ENCODE results near the gene GJA4.
"Not testable (repeated sequence)": the region's sequence is repeated elsewhere in the genome, so short reads cannot be mapped to it uniquely, and the experiment has no call there.

Gene GJA4

DNA sequence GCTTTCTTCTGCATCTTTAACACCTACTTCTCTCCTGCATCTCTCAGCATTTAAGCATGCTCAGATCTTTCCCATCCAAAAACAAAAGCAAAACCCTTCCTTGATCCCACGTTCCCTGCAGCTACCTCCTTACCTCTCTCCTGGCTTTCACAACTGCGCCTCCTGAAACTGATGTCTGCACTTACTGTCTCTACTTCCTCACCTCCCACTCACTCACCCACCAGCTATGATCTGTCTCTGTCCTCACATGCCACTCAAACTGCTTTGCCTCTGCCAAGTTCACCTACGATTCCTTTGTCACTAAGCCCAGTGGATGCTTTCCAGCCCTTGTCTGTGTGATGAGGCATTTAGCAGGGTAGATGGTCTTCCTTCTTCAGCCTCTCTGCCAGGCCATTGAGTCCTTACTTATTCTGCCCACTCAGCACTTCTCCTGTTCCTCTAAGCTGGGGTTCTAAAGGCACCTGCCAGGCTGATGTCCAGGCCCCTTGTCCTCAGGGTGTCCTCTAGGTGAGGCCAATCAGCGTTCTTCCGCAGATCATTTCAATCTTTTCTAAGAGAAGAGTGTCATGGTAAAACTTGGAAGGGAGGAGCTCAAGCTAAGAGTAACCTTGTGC lies 21.8 kb upstream of the GJA4 start:
- DNase-seq (ENCODE audit: low read depth) = no peak

DNA sequence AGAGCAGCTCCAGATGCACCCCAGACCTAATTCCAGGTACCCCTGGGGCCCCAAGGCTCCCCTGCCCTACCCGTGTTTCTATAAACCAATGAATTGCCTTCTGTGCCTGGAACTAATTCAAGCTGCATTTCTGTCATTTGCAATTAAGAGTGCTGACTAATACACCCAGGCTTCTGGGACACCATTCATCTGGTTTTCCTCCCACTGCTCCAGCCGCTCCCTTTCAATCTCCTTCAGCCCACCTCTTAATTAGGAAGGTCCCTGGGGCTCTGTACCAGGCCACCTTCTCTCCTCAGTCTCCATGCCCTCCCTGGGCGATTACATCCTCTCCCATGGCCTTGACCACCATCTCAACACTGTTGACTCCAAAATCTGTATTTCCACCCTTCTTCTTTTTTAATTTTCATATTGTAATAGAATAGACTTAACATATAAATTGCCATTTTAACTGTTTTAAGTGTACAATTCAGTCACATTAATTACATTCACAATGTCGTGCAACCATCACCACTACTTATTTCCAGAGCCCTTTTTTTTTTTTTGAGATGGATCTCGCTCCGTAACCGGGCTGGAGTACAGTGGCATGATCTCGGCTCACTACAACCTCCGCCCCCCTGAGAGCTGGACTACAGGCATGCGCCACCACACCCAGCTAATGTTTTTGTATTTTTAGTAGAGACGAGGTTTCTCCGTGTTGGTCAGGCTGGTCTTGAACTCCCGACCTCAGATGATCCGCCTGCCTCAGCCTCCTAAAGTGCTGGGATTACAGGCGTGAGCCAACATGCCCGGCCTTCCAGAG lies 21.0 kb upstream of the GJA4 start:
- no peak for DNase-seq (ENCODE audit: low read depth)

DNA sequence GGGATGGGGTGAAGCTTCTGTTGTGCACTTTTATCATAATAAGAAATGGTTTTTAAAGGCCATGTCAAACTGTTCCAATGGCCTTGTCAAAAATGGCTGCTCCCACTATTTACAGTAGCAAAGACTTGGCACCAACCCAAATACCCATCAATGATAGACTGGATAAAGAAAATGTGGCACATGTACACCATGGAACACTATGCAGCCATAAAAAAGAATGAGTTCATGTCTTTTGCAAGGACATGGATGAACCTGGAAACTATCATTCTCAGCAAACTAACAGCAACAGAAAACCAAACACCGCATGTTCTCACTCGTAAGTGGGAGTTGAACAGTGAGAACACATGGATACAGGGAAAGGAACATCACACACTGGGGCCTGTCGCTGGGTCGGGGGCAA lies 19.7 kb upstream of the GJA4 start:
- DNase-seq (ENCODE audit: low read depth) = not testable (repeated sequence)

DNA sequence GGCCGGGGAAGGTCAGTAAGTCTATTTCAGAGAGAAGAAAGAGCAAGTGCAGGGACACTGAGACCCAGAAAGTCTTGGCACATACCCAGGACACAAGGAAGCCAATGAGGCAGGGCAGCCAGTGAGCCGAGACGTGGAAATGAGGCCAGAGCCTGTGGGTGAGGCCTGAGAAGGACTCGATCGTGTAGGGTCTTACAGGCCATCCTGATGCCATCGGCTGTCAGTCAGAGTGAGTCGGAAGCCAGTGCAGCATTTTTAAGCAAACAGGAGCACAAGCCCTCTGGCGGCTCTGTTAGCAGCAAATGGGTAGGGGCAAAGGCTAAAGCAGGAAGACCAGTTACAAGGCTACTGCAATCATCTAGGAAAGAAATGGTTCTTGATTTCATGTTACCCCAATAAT lies 17.8 kb upstream of the GJA4 start:
- DNase-seq (ENCODE audit: low read depth) = no peak

DNA sequence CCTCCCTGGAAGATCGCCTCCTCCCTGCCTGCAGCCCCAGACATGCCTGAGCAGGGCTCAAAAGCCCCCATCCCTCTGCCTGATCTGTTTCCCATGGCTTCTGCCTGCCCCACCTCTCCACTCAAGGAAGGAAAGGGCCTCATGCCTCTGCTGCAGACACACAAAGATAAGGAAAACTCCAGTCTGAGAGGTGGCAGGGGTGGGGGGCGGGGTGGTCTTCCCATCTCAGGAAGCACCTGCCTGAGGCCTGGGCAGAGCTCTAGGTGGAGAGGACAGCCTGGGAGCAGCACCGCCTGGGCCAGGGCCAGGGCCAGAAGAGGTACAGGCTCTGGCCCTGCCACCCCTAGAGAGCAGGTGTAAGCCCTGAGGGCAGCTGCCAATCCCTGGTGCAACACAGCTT lies 15.9 kb upstream of the GJA4 start:
- DNase-seq (ENCODE audit: low read depth) = no peak

DNA sequence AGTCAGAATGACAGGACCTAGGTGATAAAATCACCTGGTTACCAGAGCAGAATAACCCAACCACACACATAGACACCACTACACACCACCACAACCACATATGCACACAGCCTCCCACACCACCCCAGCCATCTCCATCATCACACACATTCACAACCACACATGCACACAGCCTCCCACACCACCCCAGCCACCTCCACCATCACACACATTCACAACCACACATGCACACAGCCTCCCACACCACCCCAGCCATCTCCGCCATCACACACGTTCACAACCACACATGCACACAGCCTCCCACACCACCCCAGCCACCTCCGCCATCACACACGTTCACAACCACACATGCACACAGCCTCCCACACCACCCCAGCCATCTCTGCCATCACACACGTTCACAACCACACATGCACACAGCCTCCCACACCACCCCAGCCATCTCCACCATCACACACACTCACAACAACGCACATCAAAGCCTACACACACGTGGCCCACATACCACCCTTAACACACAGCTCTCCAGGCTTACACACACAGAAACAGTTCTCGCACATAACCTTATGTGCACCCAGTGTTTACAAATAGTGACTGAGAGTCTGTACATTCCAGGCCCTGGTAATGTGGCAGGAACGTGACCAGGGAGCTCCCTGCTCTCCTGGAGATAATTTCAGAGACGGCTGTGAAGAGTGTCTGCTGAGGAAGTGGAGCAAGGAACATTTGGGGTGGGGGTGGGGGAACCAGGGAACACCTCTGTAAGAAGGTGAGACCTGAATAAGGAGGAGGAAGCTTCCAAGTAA lies 15.1 kb upstream of the GJA4 start:
- DNase-seq (ENCODE audit: low read depth) = no peak

DNA sequence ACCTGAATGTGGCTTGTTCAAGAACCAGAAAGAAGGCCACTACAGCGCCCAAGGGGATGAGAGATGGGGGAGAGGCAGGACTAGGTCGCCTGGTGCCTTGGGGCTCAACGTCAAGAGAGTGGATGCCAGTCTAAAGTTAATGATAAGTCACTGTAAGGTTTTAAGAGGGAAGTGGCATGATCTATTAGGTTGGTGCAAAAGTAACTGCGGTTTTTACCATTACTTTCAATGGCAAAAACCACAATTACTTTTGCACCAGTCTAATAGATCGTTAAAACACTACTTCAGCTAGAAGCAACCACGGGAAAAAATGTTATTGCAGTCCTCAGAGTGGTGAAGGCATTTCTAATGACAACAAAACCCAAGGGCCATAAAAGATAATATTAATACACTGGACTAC lies 14.4 kb upstream of the GJA4 start:
- DNase-seq (ENCODE audit: low read depth) = no peak

DNA sequence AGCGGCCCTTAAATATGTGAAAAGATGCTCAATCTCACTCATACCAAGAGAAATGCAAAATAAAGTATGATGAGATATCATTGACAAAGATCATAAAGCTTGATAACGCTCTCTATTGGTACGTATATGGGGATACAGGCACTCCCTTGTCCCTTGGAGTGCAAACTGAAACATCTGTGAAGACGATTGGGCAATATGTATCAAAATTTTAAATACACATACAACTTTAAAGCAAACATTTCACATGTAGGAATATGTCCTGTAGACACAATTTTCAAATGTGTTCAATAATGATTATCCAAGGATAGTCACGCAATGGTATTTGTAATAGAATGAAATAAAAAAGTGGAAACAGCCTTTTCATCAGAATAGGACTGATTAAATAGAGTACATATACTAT lies 13.8 kb upstream of the GJA4 start:
- no peak for DNase-seq (ENCODE audit: low read depth)

DNA sequence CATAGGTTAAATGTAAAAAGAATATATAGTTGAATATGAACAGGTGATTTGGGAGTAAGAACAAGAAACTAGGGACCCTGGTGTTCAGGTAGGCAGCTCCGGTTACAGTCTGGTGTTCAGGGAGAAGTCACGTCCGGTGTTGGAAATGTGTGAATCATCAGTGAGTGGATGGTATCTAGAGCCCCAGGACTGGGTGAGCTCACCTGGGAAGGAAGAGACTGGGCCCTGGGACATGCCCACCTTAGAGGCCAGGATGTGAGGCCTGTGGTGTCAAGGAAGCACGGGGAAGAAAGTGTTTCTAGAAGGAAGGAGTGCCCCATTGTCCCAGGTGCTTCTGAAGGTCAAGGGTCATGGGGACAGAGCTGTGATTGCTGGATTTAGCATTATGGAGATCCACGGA lies 13.3 kb upstream of the GJA4 start:
- DNase-seq (ENCODE audit: low read depth) = no peak

DNA sequence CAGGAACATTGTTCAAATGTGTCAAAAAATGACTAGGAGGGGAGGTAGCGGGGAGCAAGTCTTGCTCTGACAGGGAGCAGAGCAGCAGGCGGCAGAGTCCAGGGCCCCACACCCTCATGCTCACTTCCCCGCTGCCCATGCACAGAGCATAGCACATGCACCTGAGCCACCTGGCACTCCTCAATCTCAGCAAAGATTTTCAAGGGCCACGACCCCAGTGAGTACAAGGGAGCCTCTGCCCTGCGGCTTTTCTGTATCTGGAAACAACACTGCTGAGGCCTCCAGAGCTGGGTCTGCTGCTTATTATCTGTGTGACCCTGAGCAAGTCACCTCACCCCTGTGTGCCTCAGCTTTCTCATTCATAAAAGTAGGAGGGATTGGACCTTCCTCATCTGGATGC lies 12.8 kb upstream of the GJA4 start:
- DNase-seq (ENCODE audit: low read depth) = no peak

DNA sequence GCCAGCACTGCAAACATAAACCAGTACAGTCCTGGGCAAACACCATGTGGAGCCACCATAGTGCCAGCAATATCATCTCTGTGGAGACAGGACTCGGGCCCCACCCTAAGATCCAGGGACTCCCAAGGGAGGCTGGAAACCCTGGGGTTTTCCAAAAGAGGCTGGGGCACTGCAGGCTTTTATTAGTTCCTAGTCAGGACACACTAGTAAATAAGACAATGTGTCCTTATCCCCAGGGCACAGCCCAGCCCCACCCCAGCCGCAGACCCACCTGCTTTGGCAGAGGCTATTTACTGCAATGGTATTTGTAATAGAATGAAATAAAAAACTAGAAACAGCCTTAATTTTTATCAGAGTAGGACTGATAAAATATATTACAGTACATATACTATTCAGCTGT lies 12.3 kb upstream of the GJA4 start:
- no peak for DNase-seq (ENCODE audit: low read depth)

DNA sequence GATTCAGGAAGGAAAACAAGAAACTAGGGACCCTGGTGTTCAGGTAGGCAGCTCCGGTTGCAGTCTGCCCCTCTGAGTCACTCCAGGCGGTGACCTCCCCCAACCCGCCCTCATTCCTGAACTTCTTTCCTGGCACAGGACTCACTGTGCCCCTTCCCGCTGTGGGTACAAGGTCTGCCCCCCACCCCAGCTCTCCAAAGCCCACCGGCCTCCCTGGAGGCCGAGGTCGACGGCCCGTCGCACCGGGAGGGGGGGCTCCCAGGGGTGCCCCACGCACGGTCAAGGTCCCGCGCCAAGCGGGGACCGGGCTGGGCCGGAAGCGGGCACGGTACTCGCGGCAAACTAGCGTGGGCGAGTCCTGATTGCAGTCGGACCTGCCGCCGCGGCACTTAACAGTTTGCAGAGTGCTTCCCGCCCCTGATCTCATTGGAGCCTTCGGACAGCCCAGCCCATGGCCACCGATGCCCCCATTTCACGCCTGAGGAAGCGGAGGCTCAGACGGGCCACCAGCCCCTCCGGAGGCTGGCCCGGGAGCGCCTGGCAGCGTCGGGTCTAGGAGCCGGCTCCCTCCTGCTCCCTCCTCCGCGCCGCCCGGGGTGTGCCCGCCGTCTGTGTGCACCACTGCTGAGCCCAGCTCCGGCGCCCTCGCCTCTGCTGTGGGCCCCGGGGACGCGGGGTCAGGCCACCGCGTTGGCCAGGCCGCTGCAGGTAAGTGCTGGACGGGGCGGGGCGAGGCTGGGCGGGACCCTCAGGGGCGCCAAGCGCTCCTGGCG lies 11.5 kb upstream of the GJA4 start, which contains the start of gene GJB3:
GJB3 (plus strand) TSS at position 144 of the 773 bp plus-strand sequence. CDS start 3,549 bp downstream, outside the sequence.
- DNase-seq (ENCODE audit: low read depth) = no peak

DNA sequence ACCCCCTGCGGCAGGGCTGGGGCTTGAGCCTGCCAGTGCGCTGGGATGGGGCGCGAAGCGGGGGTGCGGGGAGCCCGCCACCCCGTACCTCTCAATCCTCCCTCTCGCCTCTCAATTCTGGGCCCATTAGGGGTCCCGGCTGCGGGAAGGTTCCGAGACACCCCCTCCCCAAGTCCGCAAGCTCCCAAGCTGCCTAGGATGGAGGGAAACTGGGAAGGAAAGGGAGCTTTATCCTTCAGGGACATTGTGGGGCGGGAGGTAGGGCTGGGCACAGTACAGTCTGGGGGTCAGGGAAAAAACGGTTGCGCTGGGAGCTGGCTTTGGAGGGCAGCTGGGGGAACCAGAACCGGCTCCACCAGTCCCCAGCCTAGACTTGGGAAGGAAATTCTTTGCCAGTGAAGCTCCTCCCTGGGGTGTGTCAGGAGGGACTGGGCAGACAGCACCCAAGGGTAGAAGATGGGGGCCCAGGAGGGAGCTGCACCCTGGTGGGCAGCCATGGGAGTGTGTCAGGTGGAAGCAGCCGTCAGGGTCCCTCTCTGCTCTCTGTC lies 10.9 kb upstream of the GJA4 start:
- DNase-seq (ENCODE audit: low read depth) = no peak

DNA sequence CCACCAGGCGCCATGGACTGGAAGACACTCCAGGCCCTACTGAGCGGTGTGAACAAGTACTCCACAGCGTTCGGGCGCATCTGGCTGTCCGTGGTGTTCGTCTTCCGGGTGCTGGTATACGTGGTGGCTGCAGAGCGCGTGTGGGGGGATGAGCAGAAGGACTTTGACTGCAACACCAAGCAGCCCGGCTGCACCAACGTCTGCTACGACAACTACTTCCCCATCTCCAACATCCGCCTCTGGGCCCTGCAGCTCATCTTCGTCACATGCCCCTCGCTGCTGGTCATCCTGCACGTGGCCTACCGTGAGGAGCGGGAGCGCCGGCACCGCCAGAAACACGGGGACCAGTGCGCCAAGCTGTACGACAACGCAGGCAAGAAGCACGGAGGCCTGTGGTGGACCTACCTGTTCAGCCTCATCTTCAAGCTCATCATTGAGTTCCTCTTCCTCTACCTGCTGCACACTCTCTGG lies 8.0 kb upstream of the GJA4 start:
- DNase-seq (ENCODE audit: low read depth) = no peak

DNA sequence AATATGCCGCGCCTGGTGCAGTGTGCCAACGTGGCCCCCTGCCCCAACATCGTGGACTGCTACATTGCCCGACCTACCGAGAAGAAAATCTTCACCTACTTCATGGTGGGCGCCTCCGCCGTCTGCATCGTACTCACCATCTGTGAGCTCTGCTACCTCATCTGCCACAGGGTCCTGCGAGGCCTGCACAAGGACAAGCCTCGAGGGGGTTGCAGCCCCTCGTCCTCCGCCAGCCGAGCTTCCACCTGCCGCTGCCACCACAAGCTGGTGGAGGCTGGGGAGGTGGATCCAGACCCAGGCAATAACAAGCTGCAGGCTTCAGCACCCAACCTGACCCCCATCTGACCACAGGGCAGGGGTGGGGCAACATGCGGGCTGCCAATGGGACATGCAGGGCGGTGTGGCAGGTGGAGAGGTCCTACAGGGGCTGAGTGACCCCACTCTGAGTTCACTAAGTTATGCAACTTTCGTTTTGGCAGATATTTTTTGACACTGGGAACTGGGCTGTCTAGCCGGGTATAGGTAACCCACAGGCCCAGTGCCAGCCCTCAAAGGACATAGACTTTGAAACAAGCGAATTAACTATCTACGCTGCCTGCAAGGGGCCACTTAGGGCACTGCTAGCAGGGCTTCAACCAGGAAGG lies 7.4 kb upstream of the GJA4 start:
- DNase-seq (ENCODE audit: low read depth) = no peak

DNA sequence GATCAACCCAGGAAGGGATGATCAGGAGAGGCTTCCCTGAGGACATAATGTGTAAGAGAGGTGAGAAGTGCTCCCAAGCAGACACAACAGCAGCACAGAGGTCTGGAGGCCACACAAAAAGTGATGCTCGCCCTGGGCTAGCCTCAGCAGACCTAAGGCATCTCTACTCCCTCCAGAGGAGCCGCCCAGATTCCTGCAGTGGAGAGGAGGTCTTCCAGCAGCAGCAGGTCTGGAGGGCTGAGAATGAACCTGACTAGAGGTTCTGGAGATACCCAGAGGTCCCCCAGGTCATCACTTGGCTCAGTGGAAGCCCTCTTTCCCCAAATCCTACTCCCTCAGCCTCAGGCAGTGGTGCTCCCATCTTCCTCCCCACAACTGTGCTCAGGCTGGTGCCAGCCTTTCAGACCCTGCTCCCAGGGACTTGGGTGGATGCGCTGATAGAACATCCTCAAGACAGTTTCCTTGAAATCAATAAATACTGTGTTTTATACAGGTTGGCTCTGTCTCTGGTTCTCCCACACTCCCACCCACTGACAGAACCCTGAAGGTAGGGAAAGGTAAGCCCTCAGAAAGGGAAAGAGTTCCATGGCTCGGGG lies 6.8 kb upstream of the GJA4 start:
- DNase-seq (ENCODE audit: low read depth) = no peak

DNA sequence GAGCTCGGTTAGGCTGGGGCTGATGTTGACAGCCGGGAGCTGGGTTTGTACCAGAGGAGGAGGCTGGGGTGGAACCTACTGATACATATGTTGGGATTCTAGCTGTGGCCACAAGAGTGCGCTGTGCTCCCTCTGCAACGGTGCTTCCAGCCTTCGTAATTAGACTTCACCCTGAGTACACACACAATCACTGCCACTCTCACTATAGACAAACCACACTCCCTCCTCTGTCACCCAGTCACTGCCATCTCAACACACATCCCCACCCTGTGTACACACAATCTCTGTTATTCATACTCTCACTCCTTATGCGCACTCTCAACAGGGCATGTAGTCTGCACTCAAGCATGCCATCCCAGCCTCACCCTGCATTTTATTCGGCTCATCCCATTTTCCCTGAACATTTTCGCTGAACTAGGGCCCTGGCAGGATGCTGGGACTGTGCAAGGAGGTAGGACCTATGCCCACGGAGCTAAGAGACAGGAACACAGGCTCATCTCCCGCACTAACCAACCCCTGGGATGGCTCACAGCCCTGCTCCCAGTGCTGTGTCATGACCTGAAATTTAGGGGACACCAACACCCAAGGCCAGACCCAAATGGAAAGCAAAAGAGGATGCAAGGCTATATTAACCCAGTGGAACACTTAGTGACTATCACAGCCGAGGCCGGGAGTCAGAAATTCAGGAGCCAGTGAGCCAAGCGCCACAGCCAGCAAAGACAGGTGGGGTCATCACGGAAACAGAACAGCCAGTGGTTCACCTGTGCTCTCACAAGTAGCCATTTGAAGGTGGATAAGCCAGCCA lies 6.1 kb upstream of the GJA4 start:
- DNase-seq (ENCODE audit: low read depth) = peak; percentile 73

DNA sequence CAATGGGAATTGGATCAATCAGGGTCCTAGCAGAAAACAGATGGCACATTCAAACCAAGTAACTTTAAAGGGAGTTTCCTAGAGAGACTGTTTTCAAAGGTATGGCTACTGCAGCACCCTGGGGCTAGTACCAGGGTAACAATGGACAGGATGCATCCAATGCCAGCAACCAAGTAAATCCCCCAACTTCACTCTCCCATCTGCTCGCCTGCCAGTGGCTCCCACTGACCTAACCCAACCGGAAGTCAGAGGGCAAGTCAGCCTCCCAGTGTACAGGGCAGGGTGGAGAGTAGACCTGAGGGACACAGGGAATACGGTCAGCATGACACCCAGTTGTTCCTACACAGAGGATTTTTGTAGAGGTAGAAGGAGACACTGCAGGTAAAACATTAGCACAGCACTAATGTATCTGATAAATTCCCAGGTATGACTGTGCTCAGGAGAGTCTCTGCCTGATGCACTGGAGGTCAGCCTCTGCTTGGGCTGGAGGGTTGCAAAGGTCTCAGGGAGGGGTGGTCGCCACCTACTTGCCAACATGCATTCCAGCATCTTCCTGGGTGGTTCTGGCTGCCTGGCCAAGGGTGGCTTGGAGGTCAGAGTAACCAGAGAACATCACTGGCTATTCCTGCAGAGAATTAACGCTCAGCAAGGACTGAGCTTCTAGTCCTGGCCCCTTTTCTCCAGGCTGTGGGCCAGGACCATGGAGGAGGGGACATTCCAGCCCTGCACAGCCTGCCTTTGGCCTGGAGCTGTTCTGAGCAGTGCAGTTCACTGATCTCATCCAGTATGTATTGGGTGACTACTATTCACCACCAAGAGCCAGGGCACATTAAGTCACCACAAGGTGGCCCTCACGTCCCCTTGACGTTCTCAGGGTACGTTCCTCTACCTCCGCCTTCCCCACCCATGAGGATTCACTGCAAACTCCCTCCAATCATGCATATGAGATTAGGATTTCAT lies 5.1 kb upstream of the GJA4 start:
- peak; percentile 35 for DNase-seq (ENCODE audit: low read depth)

DNA sequence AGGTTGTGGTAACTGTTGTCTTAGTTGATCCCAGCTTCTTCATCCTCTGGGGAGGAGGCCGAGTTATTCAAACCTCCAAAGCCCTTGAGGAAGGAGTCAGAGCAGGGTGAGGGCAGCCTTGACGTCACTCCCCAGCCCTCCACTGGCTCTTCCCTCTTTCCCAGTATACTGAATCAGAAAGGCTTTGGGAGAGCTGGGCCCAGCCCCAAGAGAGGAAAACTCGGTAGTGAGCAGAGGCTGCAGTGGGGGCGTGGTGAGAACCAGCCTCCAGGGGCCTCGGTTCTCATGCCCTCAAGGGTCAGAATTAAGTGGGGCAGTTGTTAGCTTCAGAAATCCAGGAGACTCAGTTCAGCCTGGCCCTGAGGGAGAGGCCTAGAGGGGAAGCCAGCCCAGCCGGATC lies 1.8 kb upstream of the GJA4 start:
- DNase-seq (ENCODE audit: low read depth) = no peak

Measured in iris pigment epithelial cell (primary cell).